ENCODE data around the gene DDX17. TPM values are rescaled to one million over a fixed set of nuclear protein-coding genes. Genes with fewer than 3 reads are reported as not detected.

Gene DDX17
- polyA plus RNA-seq, 3 donors, result 809 to 1,117 (median 924) TPM

- DNase-seq (ENCODE audit: extremely low read depth in 1 of 11, low read depth in 9 of 11, low spot score in 4 of 11), result peak in 7 of 11 donors; percentile 30 to 48 (median 38)
These were observed 1.2 kb downstream of the DDX17 start for GRCh38 chr22:38504731-38505540.

GRCh38 chr22:38503021-38503420 is 3.1 kb downstream of the DDX17 start:
- DNase-seq (ENCODE audit: extremely low read depth in 1 of 11, low read depth in 9 of 11, low spot score in 4 of 11), result no peak

GRCh38 chr22:38501797-38502672 is 4.1 kb downstream of the DDX17 start:
- no peak for DNase-seq (ENCODE audit: extremely low read depth in 1 of 11, low read depth in 9 of 11, low spot score in 4 of 11)

GRCh38 chr22:38497869-38498268 is 8.2 kb downstream of the DDX17 start:
- DNase-seq (ENCODE audit: extremely low read depth in 1 of 11, low read depth in 9 of 11, low spot score in 4 of 11), result no peak

GRCh38 chr22:38494939-38495338 is 11.2 kb downstream of the DDX17 start:
- DNase-seq (ENCODE audit: extremely low read depth in 1 of 11, low read depth in 9 of 11, low spot score in 4 of 11), result no peak

GRCh38 chr22:38494498-38494897 is 11.6 kb downstream of the DDX17 start:
- DNase-seq (ENCODE audit: extremely low read depth in 1 of 11, low read depth in 9 of 11, low spot score in 4 of 11), result no peak

GRCh38 chr22:38491707-38492348 is 14.3 kb downstream of the DDX17 start:
- no peak for DNase-seq (ENCODE audit: extremely low read depth in 1 of 11, low read depth in 9 of 11, low spot score in 4 of 11)

- no peak for DNase-seq (ENCODE audit: extremely low read depth in 1 of 11, low read depth in 9 of 11, low spot score in 4 of 11)
These were observed 15.2 kb downstream of the DDX17 start for GRCh38 chr22:38490915-38491314.

GRCh38 chr22:38490475-38490874 is 15.6 kb downstream of the DDX17 start:
- no peak for DNase-seq (ENCODE audit: extremely low read depth in 1 of 11, low read depth in 9 of 11, low spot score in 4 of 11)

- no peak for DNase-seq (ENCODE audit: extremely low read depth in 1 of 11, low read depth in 9 of 11, low spot score in 4 of 11)
These were observed 16.5 kb downstream of the DDX17 start for GRCh38 chr22:38489561-38490145.

- DNase-seq (ENCODE audit: extremely low read depth in 1 of 11, low read depth in 9 of 11, low spot score in 4 of 11), result no peak
These were observed 17.0 kb downstream of the DDX17 start for GRCh38 chr22:38489142-38489541.

GRCh38 chr22:38487946-38488345 is 18.2 kb downstream of the DDX17 start:
- DNase-seq (ENCODE audit: extremely low read depth in 1 of 11, low read depth in 9 of 11, low spot score in 4 of 11), result no peak

GRCh38 chr22:38485783-38486182 is 20.3 kb downstream of the DDX17 start:
- no peak for DNase-seq (ENCODE audit: extremely low read depth in 1 of 11, low read depth in 9 of 11, low spot score in 4 of 11)

- DNase-seq (ENCODE audit: extremely low read depth in 1 of 11, low read depth in 9 of 11, low spot score in 4 of 11), result no peak
These were observed 21.9 kb downstream of the DDX17 start for GRCh38 chr22:38484244-38484643.

- no peak for DNase-seq (ENCODE audit: extremely low read depth in 1 of 11, low read depth in 9 of 11, low spot score in 4 of 11)
These were observed 23.3 kb downstream of the DDX17 start for GRCh38 chr22:38482662-38483308.

- DNase-seq (ENCODE audit: extremely low read depth in 1 of 11, low read depth in 9 of 11, low spot score in 4 of 11), result no peak
These were observed 24.2 kb downstream of the DDX17 start for GRCh38 chr22:38481871-38482332.

GRCh38 chr22:38481162-38481870 is 24.8 kb downstream of the DDX17 start:
- DNase-seq (ENCODE audit: extremely low read depth in 1 of 11, low read depth in 9 of 11, low spot score in 4 of 11), result no peak

All from renal cortex interstitium (tissue), 11 donors.